Fibroblast of pulmonary artery (primary cell): ENCODE results near the gene PRKCE.

Experiments used
- DNase-seq: peaks from one replicate; pipeline ENCODE4 v3.0.0-alpha.2; 2010; ENCODE audit warnings: low read depth
- H3K4me3 ChIP-seq: replicated peaks from 2 replicates; pipeline ENCODE4 v1.5.1; 2011; ENCODE audit warnings: low read depth, mild to moderate bottlenecking, control low read depth, low read length, moderate library complexity
- CTCF ChIP-seq: IDR thresholded peaks from 2 replicates; pipeline ENCODE4 v1.5.1; 2011; ENCODE audit warnings: mild to moderate bottlenecking, control low read depth, low read length, inconsistent platforms; ENCODE audit errors: missing control alignments

The PRKCE gene

GRCh38 chr2:45818591-45818990 is 167.1 kb downstream of the PRKCE start:
- H3K4me3 ChIP-seq: no peak overlapping the region
- no peak for DNase-seq
- TF ChIP-seq CTCF: no peak

GRCh38 chr2:45820048-45820447 is 168.6 kb downstream of the PRKCE start:
- no peak overlapping the region for H3K4me3 ChIP-seq
- DNase-seq: no peak
- no peak for TF ChIP-seq CTCF

- TF ChIP-seq CTCF: no peak
- DNase-seq: peak; percentile 87
- H3K4me3 ChIP-seq: no peak overlapping the region
Observed at GRCh38 chr2:45821558-45822271, 170.2 kb downstream of the PRKCE start.

GRCh38 chr2:45822272-45822630 is 170.8 kb downstream of the PRKCE start:
- TF ChIP-seq CTCF: no peak
- no peak overlapping the region for H3K4me3 ChIP-seq

GRCh38 chr2:45823723-45824206 is 172.3 kb downstream of the PRKCE start:
- TF ChIP-seq CTCF: no peak
- H3K4me3 ChIP-seq: no peak overlapping the region
- no peak for DNase-seq

More at GRCh38 chr2:45822272-45822630, 170.8 kb downstream of the PRKCE start:
- no peak for DNase-seq

- H3K4me3 ChIP-seq: no peak overlapping the region
- DNase-seq: no peak
- TF ChIP-seq CTCF: no peak
Observed at GRCh38 chr2:45825001-45825651, 173.7 kb downstream of the PRKCE start.

- DNase-seq: no peak
- no peak for TF ChIP-seq CTCF
- H3K4me3 ChIP-seq: no peak overlapping the region
Observed at GRCh38 chr2:45826460-45826859, 175.0 kb downstream of the PRKCE start.
